GM23248 (cell line): ENCODE data around the gene ADGRL3.

Experiments used
- EZH2 ChIP-seq: fragments of 200-600 bp; sonication (generic); IDR thresholded peaks from 2 replicates; pipeline ENCODE4 v1.6.1; 2018; ENCODE audit warnings: antibody characterized with exemption, mild to moderate bottlenecking; ENCODE audit not compliant: insufficient read depth, poor library complexity, severe bottlenecking
- EZH2phosphoT487 ChIP-seq: fragments of 200-600 bp; sonication (generic); IDR thresholded peaks from 2 replicates; pipeline ENCODE4 v1.6.1; 2018; ENCODE audit warnings: antibody characterized with exemption, moderate library complexity, mild to moderate bottlenecking, low read depth; ENCODE audit not compliant: insufficient read depth

DNA sequence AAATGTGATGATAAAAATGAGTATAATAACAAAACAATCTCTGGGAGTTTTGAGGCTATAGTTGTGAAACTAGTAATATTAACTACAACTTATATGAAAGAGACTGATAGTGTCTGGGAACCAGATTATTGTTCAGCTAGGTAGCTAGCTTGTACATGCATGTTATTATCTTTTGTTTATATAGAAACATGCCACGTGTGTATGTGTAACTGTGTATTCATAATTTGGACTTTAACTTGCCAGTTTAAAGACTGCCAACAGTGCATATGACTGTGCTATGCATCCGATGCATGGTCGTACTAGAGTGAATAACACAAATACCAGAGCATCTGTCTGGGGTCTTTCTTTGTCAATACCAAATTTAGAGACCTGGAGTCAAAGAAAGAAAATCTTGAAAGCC, 92.2 kb downstream of the ADGRL3 start:
- TF ChIP-seq EZH2 (no peak), EZH2phosphoT487 (no peak)
